K562 (cell line): Measurements from ENCODE around the gene GUCY2C.

Experiments used
- E2F3 ChIP-seq: fragments of 250-450 bp; sonication (Bioruptor Pico); IDR thresholded peaks from 2 replicates; pipeline ENCODE4 v1.4.0; 2020; ENCODE audit warnings: mild to moderate bottlenecking
- ZC3H4 ChIP-seq: sonication (generic); formaldehyde crosslinking; IDR thresholded peaks from 2 replicates; pipeline ENCODE4 v1.9.0; 2021; ENCODE audit warnings: missing genetic modification reagents, borderline replicate concordance
- ZNF280B ChIP-seq: fragments of 250-450 bp; sonication (Bioruptor Pico); IDR thresholded peaks from 2 replicates; pipeline ENCODE4 v1.5.1; 2021; ENCODE audit warnings: mild to moderate bottlenecking
- ZNF407 ChIP-seq: fragments of 450-650 bp; IDR thresholded peaks from 2 replicates; pipeline ENCODE4 v1.6.1; 2016; ENCODE audit warnings: low read depth
- ZNF79 ChIP-seq: fragments of 250-450 bp; sonication (Bioruptor Pico); IDR thresholded peaks from 2 replicates; pipeline ENCODE4 v1.4.0; 2020; ENCODE audit warnings: low read depth, mild to moderate bottlenecking, moderate library complexity
- TF ChIP-seq, protein P1 (sequence below): sonication (generic); formaldehyde crosslinking; IDR thresholded peaks from 2 replicates; pipeline ENCODE4 v1.8.1; 2023; ENCODE audit warnings: mild to moderate bottlenecking, missing genetic modification reagents
- TF ChIP-seq, protein P2 (sequence below), 3 experiments: IDR thresholded peaks in 2 of 3; conservative IDR thresholded peaks in 1 of 3; 2 replicates each; pipeline ENCODE4 v1.5.1; 2011 to 2012; ENCODE audit warnings: low read length in 3 of 3, mild to moderate bottlenecking in 3 of 3, control low read depth in 2 of 3, improper control_type of control experiment in 1 of 3, inconsistent platforms in 1 of 3, low read depth in 1 of 3, mixed read lengths in 1 of 3, moderate library complexity in 1 of 3; ENCODE audit not compliant: insufficient read depth in 2 of 3

DNA sequence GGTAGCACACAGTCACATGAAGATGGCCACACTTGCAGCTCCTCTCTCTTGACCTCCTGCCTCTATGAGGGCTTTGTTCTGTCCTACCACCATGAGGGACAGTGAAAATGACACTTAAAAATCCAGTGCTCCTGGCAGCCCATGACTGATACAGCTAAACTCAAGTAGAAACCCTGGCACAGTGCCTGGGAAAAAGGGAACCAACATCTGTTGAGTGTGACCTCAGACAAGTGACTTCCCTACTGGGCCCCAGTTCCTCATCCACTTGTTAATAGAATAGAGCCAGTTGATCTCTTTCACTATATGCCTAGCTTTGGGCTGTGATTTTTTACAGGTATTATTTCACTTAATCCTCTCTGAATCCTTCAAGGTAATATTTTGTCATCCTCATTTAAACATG lies 4.8 kb downstream of the GUCY2C start:
- no peak for TF ChIP-seq ZNF79 (CRISPR knock-in tag)
- TF ChIP-seq ZNF280B (CRISPR knock-in tag) = no peak
- TF ChIP-seq E2F3 (CRISPR knock-in tag) = no peak
- TF ChIP-seq, protein P1, sequence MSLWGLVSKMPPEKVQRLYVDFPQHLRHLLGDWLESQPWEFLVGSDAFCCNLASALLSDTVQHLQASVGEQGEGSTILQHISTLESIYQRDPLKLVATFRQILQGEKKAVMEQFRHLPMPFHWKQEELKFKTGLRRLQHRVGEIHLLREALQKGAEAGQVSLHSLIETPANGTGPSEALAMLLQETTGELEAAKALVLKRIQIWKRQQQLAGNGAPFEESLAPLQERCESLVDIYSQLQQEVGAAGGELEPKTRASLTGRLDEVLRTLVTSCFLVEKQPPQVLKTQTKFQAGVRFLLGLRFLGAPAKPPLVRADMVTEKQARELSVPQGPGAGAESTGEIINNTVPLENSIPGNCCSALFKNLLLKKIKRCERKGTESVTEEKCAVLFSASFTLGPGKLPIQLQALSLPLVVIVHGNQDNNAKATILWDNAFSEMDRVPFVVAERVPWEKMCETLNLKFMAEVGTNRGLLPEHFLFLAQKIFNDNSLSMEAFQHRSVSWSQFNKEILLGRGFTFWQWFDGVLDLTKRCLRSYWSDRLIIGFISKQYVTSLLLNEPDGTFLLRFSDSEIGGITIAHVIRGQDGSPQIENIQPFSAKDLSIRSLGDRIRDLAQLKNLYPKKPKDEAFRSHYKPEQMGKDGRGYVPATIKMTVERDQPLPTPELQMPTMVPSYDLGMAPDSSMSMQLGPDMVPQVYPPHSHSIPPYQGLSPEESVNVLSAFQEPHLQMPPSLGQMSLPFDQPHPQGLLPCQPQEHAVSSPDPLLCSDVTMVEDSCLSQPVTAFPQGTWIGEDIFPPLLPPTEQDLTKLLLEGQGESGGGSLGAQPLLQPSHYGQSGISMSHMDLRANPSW (CRISPR knock-in tag) = no peak
- no peak for TF ChIP-seq ZC3H4 (CRISPR knock-in tag)
- no peak for TF ChIP-seq ZNF407
- TF ChIP-seq, protein P2, sequence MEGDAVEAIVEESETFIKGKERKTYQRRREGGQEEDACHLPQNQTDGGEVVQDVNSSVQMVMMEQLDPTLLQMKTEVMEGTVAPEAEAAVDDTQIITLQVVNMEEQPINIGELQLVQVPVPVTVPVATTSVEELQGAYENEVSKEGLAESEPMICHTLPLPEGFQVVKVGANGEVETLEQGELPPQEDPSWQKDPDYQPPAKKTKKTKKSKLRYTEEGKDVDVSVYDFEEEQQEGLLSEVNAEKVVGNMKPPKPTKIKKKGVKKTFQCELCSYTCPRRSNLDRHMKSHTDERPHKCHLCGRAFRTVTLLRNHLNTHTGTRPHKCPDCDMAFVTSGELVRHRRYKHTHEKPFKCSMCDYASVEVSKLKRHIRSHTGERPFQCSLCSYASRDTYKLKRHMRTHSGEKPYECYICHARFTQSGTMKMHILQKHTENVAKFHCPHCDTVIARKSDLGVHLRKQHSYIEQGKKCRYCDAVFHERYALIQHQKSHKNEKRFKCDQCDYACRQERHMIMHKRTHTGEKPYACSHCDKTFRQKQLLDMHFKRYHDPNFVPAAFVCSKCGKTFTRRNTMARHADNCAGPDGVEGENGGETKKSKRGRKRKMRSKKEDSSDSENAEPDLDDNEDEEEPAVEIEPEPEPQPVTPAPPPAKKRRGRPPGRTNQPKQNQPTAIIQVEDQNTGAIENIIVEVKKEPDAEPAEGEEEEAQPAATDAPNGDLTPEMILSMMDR (IDR thresholded peaks at IDR 0.05 in 2 of 3, conservative IDR thresholded peaks at IDR 0.05 in 1 of 3; ENCODE audit: insufficient read depth in 2 of 3, low read depth in 1 of 3, low read length in 3 of 3) = no peak
